Activated CD4-positive, CD25-positive, alpha-beta regulatory T cell (primary cell): ENCODE measurements around the gene UNC5C.

Experiments used
- DNase-seq, 4 experiments: peaks; one replicate each; lab custom pipeline; 2025; lab: John Stamatoyannopoulos, UW

Gene UNC5C

GRCh38 chr4:95402299-95402698 is 146.5 kb downstream of the UNC5C start:
- DNase-seq: no peak

DNA sequence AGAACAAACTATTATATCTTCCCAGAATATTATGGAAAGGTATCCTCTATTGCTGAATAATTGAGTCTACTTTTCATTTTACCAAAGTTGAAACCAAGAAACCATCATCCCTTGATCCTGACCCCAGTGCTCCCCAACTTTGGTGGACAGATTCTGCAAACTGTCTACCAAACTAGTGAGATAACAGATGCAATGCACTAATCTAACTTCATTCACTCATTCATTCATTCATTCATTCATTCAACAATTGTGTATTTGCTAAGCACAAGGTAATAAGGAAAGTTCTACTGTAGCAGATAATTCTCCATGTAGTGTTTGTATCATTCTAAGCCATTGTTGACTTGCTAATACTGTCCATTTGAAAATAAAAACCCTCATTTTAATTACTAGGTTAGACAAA is 150.6 kb downstream of the UNC5C start:
- DNase-seq: no peak

DNA sequence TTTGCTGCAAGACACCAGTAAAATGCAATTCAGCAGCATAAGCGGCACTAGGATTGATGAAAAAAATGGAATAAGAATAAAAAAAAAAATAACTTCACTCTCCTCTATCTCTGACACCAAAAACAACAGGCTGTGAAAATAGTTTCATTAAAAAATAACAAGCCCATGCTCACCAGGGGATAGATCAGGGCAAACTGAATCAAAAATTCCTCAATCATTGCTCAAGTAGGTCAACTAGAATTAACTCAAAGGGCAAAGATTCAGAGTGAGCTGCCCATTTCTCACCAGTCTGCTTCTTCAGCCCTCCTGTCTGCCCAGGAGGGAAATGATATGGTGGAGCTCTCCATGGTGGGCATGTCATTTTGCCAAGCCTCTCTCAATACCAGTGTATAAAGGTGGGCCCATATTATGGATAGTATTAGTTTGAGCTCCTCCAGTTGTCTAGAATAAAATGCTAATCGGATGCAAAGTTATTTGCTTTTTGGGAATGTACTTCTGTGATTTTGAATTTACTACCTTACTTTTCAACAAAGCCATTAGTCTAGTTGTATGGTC is 153.9 kb downstream of the UNC5C start:
- DNase-seq: no peak

DNA sequence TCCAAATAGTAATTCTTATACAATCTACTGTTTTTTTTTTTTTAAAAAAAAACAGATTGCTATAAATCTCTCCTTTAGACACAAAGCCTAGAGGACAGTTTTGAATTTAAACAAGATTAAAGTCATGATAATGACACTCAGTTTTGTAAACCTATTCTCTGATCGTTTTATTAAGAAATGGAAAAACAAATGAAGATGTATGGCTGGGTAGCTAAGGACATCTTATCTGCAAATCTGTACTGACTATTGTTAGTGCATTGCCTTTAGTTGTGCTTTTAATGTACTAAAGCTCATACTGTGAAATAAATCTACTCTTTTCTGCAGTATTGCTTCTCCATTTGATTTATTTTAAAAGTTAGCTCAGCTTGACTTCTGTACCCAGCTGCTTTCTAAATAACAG is 155.0 kb downstream of the UNC5C start:
- no peak for DNase-seq

GRCh38 chr4:95388911-95389310 is 159.9 kb downstream of the UNC5C start:
- DNase-seq: no peak

GRCh38 chr4:95387719-95388118 is 161.1 kb downstream of the UNC5C start:
- no peak for DNase-seq

DNA sequence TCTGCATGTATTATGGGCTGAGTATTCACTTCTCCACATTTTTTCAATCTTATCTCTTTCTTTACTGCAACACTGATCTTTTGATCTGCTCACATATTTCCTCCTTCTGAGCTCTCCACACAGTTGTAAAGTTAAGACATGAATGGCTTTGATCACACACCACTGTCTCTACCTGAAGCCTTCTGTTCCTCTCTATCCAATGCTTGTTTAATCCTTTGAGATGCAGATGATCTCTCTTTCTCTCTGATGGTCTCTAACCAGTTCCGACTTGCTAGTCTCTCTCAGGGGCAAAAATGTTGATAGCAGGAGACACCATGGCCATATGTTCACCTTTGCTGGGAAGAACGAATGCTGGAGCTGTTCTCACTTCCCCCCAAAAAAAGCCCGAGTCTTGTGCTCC is 162.4 kb downstream of the UNC5C start:
- no peak for DNase-seq

DNA sequence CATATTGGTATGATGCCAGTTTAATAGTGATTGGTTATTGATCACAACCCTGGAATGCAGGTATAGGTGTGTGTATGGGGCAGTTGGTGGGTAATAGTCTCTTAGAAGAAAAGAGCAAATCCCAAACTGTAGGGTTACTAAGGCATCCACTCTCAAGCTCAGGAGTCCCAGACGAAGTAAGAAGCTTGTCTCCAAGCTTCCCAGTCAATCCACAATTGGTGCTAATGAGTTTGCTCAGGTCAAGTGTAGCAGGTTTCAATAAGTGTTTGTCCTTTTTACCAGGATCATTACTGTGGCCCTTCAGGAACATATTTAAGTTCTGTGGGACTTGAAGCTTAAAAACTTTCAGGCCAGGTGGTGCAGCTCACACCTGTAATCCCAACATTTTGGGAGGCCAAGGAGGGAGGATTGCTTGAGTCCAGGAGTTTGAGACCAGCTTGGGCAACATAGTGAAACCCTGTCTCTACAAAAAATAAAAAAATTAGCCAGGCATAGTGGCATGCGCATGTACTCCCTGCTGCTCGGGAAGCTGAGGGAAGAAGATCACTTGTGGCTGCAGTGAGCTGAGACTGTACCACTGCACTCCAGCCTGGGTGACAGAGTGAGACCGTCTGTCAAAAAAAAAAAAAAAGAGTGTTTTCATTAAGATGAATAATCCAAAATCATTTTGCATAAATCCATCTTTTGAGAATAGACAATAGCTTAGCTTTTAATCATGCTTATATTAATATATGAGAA is 166.8 kb downstream of the UNC5C start:
- DNase-seq: no peak

DNA sequence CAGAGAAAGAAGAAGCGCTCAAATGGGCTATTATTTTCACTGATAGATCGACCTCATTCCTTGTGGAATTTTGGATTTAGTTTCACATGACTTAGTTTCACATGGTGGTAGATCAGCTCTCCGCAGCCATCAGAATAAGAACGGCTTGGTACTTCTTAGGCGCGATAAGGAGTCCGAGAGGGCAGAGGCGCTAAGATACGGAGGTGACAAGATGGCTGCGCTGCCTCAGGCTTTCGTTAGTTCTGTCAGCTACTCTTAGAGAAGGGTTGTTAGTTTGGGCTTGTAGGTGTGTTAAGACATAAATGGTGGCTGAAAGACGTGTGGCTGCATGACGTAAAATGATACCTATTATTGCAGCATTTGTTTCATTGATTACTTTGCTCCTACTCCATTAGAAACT is 169.1 kb downstream of the UNC5C start:
- DNase-seq: no peak

- DNase-seq: no peak
Measured at GRCh38 chr4:95377366-95377900, 171.3 kb downstream of the UNC5C start.

- DNase-seq: no peak
Measured at GRCh38 chr4:95371476-95372224, 177.1 kb downstream of the UNC5C start.

DNA sequence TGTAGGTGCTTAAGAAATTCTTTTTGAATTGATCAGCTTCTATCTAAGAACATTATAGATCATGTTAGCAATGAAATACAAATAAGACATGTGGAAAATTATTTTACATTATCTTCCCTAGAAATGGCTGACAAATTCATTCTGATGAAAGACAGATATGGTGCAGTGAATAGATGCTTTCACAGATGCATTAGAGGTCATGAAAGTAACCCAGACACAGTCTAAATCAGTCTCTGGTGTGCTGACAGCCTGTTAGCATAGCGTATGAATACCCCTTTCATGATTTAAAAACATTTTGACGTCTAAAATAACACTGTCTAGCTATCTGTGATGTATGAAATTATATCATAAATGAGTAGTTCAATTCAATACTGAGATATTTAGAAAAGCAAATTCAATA is 180.9 kb downstream of the UNC5C start:
- DNase-seq: no peak

GRCh38 chr4:95363966-95364365 is 184.8 kb downstream of the UNC5C start:
- DNase-seq: no peak

DNA sequence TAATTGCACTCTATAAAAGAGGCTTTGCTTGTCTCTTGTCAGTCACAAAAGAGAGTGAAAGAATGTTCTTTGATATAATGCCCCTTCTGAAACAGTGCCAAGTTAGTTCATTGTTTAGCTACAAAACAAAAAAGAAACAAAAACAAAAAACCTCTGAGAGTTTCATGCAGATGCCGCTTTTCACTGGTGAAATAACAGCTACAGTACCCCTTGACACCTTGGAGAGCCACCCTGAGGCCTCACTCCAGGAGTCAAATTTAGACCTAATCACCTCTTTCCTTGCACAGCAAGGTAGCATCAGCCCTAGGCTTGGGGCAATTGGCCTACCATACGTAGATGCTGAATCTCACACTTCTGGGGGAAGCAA is 185.2 kb downstream of the UNC5C start:
- no peak for DNase-seq

- no peak for DNase-seq
Measured at GRCh38 chr4:95362906-95363558, 185.7 kb downstream of the UNC5C start.

GRCh38 chr4:95362066-95362465 is 186.7 kb downstream of the UNC5C start:
- DNase-seq: no peak

- no peak for DNase-seq
Measured at GRCh38 chr4:95361696-95361965, 187.1 kb downstream of the UNC5C start.

- no peak for DNase-seq
Measured at GRCh38 chr4:95360906-95361695, 187.7 kb downstream of the UNC5C start.

- DNase-seq: no peak
Measured at GRCh38 chr4:95360256-95360903, 188.4 kb downstream of the UNC5C start.

GRCh38 chr4:95358421-95358820 is 190.4 kb downstream of the UNC5C start:
- DNase-seq: no peak

DNA sequence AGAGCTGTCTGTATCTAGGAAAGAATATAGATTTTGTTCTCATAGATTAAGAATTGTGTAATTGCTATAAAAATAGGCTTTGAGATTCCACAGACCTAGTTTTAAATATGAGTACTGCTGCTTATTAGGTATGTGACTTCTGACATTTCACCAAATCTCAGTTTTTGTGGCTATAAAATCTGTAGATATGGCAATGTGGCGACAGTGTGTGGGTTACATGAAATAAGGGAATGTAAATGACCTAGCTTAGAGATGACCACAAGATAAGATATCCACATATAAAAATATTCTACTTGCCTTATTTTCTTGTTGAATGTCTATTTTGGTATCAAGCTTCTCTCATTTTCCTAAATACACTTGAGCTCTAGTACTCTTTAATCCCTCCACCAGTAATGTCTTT is 193.8 kb downstream of the UNC5C start:
- DNase-seq: no peak

- DNase-seq: no peak
Measured at GRCh38 chr4:95348418-95348817, 200.4 kb downstream of the UNC5C start.
